Fibroblast of mammary gland (primary cell): ENCODE results near the gene SNAPIN.

Source experiments
- DNase-seq: peaks from one replicate; pipeline ENCODE4 v3.0.0-alpha.2; 2010; ENCODE audit warnings: low read depth
- H3K4me3 ChIP-seq: 2 replicates; pipeline ENCODE4 v1.5.1; 2011; ENCODE audit warnings: low read depth, mild to moderate bottlenecking, low read length, moderate library complexity; ENCODE audit not compliant: control insufficient read depth
- TF ChIP-seq, protein P1 (sequence below): conservative IDR thresholded peaks from 2 replicates; pipeline ENCODE4 v1.5.1; 2011; ENCODE audit warnings: low read depth, low read length, inconsistent platforms; ENCODE audit not compliant: control insufficient read depth, insufficient read depth

Gene SNAPIN

DNA sequence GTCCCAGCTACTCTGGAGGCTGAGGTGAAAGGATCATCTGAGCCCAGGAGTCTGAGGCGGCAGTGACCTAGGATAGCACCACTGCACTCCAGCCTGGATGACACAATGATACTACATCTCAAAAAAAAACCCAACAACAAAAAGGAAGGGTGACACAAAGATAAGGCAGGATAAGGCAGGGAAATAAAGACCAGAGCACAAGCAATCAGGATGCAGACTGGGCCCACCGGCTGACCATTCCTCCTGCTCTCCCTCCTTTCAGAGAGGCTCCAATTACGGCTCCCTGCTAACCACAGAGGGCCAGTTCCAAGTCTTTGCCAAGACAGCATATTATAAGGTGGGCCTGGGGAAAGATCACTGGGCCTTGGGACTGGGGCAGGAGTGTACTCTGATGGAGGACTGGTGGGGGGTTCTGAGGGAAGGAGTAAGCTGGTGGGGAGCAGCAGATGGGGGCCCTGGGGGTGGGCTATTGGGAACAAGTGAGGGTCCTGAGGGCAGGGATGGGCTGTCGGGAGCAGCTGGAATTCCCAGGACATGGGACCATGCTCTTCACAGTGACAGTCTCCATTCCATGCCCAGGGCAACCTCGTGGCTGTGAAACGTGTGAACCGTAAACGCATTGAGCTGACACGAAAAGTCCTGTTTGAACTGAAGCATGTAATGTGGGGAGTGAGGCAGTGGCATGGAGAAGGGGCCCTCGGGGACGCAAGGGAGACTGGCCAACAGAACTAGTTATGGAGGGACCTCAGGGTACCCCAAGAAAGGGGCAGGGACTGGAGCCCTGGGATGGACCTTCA, 27.2 kb downstream of the SNAPIN start:
- H3K4me3 ChIP-seq = no peak overlapping the region
- DNase-seq = no peak
- TF ChIP-seq, protein P1, sequence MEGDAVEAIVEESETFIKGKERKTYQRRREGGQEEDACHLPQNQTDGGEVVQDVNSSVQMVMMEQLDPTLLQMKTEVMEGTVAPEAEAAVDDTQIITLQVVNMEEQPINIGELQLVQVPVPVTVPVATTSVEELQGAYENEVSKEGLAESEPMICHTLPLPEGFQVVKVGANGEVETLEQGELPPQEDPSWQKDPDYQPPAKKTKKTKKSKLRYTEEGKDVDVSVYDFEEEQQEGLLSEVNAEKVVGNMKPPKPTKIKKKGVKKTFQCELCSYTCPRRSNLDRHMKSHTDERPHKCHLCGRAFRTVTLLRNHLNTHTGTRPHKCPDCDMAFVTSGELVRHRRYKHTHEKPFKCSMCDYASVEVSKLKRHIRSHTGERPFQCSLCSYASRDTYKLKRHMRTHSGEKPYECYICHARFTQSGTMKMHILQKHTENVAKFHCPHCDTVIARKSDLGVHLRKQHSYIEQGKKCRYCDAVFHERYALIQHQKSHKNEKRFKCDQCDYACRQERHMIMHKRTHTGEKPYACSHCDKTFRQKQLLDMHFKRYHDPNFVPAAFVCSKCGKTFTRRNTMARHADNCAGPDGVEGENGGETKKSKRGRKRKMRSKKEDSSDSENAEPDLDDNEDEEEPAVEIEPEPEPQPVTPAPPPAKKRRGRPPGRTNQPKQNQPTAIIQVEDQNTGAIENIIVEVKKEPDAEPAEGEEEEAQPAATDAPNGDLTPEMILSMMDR = no peak

DNA sequence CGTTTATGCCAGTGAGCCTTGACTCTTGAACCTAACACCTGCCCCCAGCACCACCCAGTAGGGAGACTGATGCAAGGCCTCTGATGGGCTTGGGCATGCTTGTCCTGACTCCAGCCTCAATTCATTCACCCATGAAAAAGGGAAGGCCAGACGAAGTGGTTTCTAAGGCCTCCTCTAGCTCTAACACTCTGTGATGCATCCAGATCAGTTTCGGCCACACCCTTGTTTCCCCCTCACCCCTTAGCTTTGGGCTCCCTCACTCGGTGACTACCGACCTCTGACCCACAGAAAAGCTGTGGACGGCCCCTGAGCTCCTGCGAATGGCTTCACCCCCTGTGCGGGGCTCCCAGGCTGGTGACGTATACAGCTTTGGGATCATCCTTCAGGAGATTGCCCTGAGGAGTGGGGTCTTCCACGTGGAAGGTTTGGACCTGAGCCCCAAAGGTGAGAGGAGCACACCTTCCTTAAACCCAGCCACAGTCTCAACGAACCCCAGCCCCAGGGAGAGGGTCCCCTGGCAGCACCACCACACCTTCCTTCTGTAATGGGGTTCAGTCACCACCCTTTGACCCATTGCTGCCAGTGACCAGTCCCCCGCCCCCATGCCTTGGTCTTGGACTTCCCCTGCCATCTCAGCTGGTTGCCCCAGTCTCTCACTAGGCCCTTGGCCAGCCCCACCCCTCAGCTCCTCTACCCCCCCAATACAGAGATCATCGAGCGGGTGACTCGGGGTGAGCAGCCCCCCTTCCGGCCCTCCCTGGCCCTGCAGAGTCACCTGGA, 29.0 kb downstream of the SNAPIN start:
- H3K4me3 ChIP-seq = no peak overlapping the region
- TF ChIP-seq, protein P1 = no peak
- DNase-seq = no peak

DNA sequence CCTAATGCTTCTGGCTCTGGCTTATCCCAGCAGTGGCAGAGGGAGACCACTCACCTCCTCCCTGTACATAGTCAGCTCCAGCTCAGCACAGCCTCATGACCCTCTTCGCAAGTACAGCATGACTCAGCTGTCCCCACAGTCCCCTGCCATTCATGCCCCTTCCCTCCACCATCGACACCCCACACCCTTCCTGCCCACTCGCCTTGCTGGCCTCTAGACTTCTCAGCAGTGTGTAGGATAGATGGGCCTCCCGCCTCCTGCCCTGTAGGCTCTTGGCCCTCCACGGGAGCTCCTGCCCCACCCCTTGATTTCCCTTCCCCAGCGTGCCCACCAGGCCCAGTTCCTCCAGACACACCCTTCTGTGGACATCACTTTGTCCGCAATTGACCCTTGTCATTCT, 29.8 kb downstream of the SNAPIN start:
- no peak for DNase-seq

DNA sequence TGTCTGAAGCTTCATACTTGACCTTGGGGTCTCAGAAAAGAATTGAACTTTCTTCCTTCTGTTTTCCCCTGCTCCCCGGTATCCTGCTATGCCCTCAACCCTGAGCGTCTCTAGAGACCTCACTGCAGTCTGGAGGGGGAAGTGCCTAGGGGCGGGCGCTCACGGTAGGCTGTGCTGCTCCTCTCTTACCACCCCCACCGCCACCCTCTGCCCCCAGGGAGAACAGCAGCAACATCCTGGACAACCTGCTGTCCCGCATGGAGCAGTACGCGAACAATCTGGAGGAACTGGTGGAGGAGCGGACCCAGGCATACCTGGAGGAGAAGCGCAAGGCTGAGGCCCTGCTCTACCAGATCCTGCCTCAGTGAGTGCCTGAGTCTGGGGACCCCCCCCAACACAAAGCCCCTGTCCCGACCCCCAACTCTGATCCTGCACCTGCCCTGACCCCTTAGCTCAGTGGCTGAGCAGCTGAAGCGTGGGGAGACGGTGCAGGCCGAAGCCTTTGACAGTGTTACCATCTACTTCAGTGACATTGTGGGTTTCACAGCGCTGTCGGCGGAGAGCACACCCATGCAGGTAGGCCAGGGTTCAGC, 30.3 kb downstream of the SNAPIN start:
- H3K4me3 ChIP-seq = no peak overlapping the region
- TF ChIP-seq, protein P1 = no peak
- DNase-seq = no peak

More for the DNA sequence above, 29.8 kb downstream of the SNAPIN start:
- TF ChIP-seq, protein P1 = no peak
- no peak overlapping the region for H3K4me3 ChIP-seq

DNA sequence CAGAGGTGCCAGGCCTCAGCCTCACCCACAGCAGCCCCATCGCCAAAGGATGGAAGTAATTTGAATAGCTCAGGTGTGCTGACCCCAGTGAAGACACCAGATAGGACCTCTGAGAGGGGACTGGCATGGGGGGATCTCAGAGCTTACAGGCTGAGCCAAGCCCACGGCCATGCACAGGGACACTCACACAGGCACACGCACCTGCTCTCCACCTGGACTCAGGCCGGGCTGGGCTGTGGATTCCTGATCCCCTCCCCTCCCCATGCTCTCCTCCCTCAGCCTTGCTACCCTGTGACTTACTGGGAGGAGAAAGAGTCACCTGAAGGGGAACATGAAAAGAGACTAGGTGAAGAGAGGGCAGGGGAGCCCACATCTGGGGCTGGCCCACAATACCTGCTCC, 35.0 kb downstream of the SNAPIN start:
- no peak for DNase-seq
- TF ChIP-seq, protein P1 = no peak
- no peak overlapping the region for H3K4me3 ChIP-seq

DNA sequence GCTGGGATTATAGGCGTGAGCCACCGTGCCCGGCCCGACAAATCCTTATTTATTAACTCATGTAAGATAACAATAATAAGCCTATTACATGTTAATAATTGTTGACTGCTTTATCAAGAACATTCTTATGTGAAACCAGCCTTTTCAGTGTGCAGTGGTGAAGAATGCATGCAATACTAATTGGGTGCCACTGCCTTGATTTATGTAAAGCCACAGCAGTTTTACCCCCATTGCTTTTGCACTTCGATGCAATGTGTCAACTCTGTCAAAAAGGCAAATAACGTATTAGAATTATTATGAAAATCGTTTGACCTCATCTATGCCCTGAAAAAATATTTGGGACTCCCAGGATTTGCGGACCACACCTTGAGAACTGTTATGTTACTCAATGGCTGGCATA, 38.2 kb downstream of the SNAPIN start:
- H3K4me3 ChIP-seq = no peak overlapping the region
- TF ChIP-seq, protein P1 = no peak
- no peak for DNase-seq
